A549 (cell line): ENCODE data around the gene ACBD6.

Experiments
- BCL3 ChIP-seq: fragments of >200 bp; sonication (Bioruptor Twin); formaldehyde crosslinking; IDR thresholded peaks from 3 replicates; pipeline ENCODE4 v1.6.1; 2016
- CEBPB ChIP-seq, 2 experiments: fragments of >200 bp in 1 of 2; sonication (Bioruptor Twin) in 1 of 2; formaldehyde crosslinking in 1 of 2; IDR thresholded peaks; 2 replicates each; pipeline ENCODE4 v1.6.1; 2012 to 2016
- CTCF ChIP-seq: fragments of >200 bp; sonication (Bioruptor Twin); formaldehyde crosslinking; IDR thresholded peaks from 3 replicates; pipeline ENCODE4 v1.5.1; 2016
- E2F6 ChIP-seq: IDR thresholded peaks from 2 replicates; pipeline ENCODE4 v1.6.1; 2012; ENCODE audit warnings: low read depth, borderline replicate concordance
- ESRRA ChIP-seq: fragments of 150-350 bp; IDR thresholded peaks from 2 replicates; pipeline ENCODE4 v1.6.1; 2014; ENCODE audit warnings: mild to moderate bottlenecking, low read length, borderline replicate concordance
- JUN ChIP-seq, 2 experiments: fragments of >200 bp; sonication (Bioruptor Twin); formaldehyde crosslinking; IDR thresholded peaks; 2 replicates in 1 of 2; 3 replicates in 1 of 2; pipeline ENCODE4 v1.6.1; 2016 to 2017
- JUNB ChIP-seq: fragments of >200 bp; sonication (Bioruptor Twin); formaldehyde crosslinking; IDR thresholded peaks from 2 replicates; pipeline ENCODE4 v1.6.1; 2016
- MAX ChIP-seq: IDR thresholded peaks from 2 replicates; pipeline ENCODE4 v1.6.1; 2012
- POLR2A ChIP-seq: IDR thresholded peaks from 2 replicates; pipeline ENCODE4 v1.6.1; 2012; ENCODE audit warnings: mild to moderate bottlenecking, low read length
- REST ChIP-seq: fragments of 200-600 bp; sonication (generic); IDR thresholded peaks from 2 replicates; pipeline ENCODE4 v1.6.1; 2016; ENCODE audit warnings: antibody characterized with exemption, mild to moderate bottlenecking, moderate library complexity
- RFX5 ChIP-seq: fragments of 450-650 bp; IDR thresholded peaks from 2 replicates; pipeline ENCODE4 v1.7.1; 2014; ENCODE audit warnings: antibody characterized with exemption, mild to moderate bottlenecking, moderate library complexity
- USF2 ChIP-seq: fragments of 450-650 bp; IDR thresholded peaks from 2 replicates; pipeline ENCODE4 v1.6.1; 2014; ENCODE audit warnings: antibody characterized with exemption
- ZNF302 ChIP-seq: fragments of 250-450 bp; sonication (Bioruptor Pico); IDR thresholded peaks from 2 replicates; pipeline ENCODE4 v1.9.0; 2021; ENCODE audit warnings: inconsistent platforms, mild to moderate bottlenecking, moderate library complexity

GRCh38 chr1:180268556-180269075 is 233.8 kb downstream of the ACBD6 start:
- no peak for TF ChIP-seq POLR2A
- TF ChIP-seq ESRRA, result no peak
- no peak for TF ChIP-seq CTCF
- no peak for TF ChIP-seq BCL3
- TF ChIP-seq E2F6, result no peak
- no peak for TF ChIP-seq USF2
- TF ChIP-seq JUN (IDR thresholded peaks at IDR 0.05), result no peak
- no peak for TF ChIP-seq ZNF302 (CRISPR knock-in tag)
- TF ChIP-seq MAX, result no peak
- no peak for TF ChIP-seq CEBPB (IDR thresholded peaks at IDR 0.05)
- no peak for TF ChIP-seq REST
- no peak for TF ChIP-seq JUNB
- TF ChIP-seq RFX5, result no peak
